ENCODE measurements around the gene LMNA.

The LMNA gene

DNA sequence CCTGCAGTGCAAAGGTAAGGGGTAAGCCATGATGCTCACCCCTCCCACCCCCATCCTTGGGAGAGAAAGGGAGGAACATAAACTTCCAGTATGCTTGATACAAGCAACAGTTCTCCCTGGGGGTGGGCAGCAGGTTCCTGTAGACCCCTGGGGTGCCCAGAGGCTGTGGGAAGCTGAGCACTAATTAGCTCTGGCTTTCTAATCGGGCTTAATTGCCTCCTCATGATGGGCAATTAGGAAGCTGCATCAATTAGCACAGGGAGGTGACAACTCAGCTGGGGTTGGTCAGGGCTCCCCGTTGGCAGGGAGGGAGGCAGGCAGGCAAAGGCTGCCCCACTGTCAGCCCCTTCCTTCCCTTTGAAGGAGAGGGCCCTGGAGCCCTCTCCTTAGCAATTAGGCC is 15.7 kb upstream of the LMNA start:
- in situ Hi-C loops (cut with HindIII; ENCODE audit: low sequenced_read_pairs) = no loop called here
- H3K4me3 ChIP-seq (ENCODE audit: low read depth, low read length) = no peak overlapping the region
- TF ChIP-seq, protein P1, sequence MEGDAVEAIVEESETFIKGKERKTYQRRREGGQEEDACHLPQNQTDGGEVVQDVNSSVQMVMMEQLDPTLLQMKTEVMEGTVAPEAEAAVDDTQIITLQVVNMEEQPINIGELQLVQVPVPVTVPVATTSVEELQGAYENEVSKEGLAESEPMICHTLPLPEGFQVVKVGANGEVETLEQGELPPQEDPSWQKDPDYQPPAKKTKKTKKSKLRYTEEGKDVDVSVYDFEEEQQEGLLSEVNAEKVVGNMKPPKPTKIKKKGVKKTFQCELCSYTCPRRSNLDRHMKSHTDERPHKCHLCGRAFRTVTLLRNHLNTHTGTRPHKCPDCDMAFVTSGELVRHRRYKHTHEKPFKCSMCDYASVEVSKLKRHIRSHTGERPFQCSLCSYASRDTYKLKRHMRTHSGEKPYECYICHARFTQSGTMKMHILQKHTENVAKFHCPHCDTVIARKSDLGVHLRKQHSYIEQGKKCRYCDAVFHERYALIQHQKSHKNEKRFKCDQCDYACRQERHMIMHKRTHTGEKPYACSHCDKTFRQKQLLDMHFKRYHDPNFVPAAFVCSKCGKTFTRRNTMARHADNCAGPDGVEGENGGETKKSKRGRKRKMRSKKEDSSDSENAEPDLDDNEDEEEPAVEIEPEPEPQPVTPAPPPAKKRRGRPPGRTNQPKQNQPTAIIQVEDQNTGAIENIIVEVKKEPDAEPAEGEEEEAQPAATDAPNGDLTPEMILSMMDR (IDR thresholded peaks at IDR 0.05; ENCODE audit: low read depth, low read length) = no peak
- no peak for DNase-seq (ENCODE audit: low read depth, low spot score)

DNA sequence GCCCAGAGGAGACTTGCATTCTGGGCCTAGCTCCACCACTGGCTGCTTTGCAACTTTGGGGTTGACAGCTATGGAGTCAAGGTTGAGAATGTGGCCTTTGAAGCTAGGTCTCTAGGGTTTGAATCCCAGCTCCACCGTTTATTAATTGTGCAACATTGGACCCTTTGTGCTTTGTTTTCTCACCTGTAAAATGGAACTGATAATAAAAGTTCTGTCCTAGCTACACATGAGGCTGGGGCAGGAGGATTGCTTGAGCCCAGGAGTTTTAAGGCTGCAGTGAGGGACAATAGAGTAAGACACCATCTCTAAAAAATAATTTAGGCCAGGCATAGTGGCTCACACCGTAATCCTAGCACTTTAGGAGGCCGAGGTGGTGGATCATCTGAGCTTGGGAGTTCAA is 15.2 kb upstream of the LMNA start:
- DNase-seq (ENCODE audit: low read depth, low spot score) = no peak
- H3K4me3 ChIP-seq (ENCODE audit: low read depth, low read length) = no peak overlapping the region
- in situ Hi-C loops (cut with HindIII; ENCODE audit: low sequenced_read_pairs) = no loop called here
- TF ChIP-seq, protein P1 (IDR thresholded peaks at IDR 0.05; ENCODE audit: low read depth, low read length) = no peak

DNA sequence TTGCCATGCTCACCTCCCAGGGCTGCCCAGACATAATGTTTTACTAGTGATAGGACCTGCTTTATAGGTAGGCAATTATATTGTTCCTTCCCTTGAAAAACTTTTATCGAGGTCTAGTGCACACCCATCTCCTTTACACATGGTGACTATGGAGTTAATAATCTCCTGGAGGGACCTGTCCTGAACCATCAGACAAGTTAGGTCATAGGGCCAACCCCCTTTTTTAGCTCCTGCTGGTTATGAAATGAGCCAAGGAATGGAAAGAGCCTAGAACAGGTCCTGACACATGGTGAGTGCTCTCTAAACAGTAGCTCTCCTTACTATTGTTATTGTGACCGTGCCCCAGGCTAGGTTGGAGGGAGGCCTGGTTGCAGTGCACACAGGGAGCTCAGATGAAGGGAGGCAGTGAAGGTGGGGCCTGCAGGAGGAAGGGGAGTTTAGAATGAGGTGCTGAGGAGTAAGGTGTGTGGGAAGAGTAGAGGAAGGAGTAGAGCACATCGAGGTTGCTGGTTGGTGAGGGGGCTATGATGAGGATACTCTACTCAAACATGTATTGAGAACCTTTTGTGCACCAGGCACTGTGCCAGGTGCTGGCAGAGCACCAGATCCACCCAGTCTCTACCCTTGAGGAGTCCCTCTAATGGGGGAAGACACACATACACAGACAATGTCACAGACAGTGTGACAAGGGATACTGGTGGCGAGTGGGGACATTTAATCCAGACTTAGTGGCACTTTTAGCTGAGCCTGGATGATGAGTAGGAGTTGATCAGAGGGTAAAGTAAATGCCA is 14.1 kb upstream of the LMNA start:
- DNase-seq (ENCODE audit: low read depth, low spot score) = no peak
- in situ Hi-C loops (cut with HindIII; ENCODE audit: low sequenced_read_pairs) = no loop called here
- no peak overlapping the region for H3K4me3 ChIP-seq (ENCODE audit: low read depth, low read length)
- TF ChIP-seq, protein P1 (IDR thresholded peaks at IDR 0.05; ENCODE audit: low read depth, low read length) = no peak

DNA sequence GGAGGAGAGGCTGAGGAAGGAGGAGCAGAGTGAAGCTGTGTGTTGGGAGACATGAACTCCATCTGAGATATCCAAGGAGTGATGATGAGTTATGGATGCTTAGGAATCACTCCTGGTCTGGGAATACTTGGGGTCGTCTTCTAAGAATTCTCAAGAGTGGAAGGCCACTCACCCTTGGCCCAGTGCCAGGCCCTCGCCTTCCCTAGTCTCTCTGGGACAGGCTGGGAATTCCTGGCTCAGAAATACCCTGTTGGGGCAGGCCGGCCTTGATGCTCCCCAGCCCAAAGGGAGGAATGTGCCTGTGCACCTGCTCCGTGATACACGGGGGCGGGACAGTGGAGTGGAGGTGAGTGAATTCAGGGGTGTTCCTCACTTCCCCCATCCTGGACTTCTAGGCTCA is 12.6 kb upstream of the LMNA start:
- TF ChIP-seq, protein P1 (IDR thresholded peaks at IDR 0.05; ENCODE audit: low read depth, low read length) = no peak
- in situ Hi-C loops (cut with HindIII; ENCODE audit: low sequenced_read_pairs) = no loop called here
- no peak overlapping the region for H3K4me3 ChIP-seq (ENCODE audit: low read depth, low read length)
- DNase-seq (ENCODE audit: low read depth, low spot score) = no peak

DNA sequence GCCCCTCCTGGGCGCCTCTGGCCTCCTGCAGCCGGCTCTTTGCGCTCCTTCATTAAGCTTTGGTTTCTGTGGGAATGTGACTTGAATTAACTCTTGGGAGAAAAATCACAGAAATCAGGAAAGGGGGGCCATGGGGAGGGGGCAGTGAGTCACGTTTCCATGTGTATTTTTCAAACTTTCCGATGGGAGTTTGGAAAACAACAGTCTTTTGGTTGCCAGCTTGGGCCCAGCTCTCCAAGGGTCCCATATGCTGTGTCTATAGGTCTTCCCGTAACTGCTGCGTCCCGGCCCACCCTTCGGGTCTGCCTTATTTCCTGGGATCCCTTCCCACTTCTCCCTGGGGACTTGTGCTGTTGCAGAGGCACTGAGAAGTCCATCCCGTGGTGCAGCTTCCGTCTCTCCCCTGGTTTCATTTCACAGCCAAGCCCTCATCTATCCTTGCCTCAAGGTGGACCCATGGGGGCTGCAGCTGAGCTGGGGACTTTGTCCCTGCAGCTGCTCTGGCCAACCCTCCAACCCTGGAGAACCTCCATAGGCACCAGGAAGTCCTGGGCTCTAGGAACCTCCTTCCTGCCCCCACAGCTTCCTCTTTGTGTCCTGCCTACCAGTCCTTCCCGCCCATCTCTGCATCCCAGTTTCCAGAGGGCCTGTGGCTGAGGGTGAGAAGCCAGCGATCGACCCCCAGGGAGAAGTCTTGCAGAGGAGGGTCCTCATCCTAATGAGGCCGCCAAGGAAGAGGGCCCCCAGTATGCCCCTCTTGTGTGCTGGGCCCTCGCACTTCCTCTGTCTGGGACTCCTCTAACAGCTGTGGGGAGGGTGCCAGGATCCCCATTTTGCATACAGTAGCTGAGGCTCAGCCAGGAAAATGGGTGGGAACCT is 11.6 kb upstream of the LMNA start:
- in situ Hi-C loops (cut with HindIII; ENCODE audit: low sequenced_read_pairs) = no loop called here
- H3K4me3 ChIP-seq (ENCODE audit: low read depth, low read length) = no peak overlapping the region
- peak; percentile 73 for DNase-seq (ENCODE audit: low read depth, low spot score)
- TF ChIP-seq, protein P1 (IDR thresholded peaks at IDR 0.05; ENCODE audit: low read depth, low read length) = no peak

DNA sequence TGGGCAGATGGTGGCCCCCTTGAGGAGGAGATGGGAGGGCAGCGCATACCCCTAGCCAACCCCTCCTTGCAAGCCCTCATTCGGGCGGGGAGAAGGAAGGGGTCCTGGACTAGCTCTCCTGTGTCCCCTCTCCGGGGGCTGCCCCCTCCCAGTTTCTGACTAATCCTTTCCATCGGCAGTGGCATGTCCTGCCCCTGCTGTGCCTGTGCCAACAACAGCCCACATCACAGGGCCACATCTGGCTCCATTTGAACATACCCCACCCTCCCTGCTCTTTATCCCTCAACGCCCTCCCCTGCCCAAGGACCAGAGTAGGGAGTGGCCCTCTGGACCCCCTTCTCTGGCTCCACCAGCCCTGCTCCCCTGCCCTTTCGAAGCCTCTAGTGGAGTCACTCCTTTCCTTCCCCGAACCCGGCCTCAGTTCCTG is 11.0 kb upstream of the LMNA start:
- peak; percentile 59 for DNase-seq (ENCODE audit: low read depth, low spot score)
- TF ChIP-seq, protein P1 (IDR thresholded peaks at IDR 0.05; ENCODE audit: low read depth, low read length) = no peak
- in situ Hi-C loops (cut with HindIII; ENCODE audit: low sequenced_read_pairs) = no loop called here
- H3K4me3 ChIP-seq (ENCODE audit: low read depth, low read length) = no peak overlapping the region

Data from astrocyte of the spinal cord (primary cell).